HPDE6-E6E7 (cell line): ENCODE data around the gene BID.
"Not testable (repeated sequence)": the region's sequence is repeated elsewhere in the genome, so short reads cannot be mapped to it uniquely, and the experiment has no call there.

ENCODE experiments used
- DNase-seq: peaks from one replicate; pipeline ENCODE4 v3.0.0; 2011; ENCODE audit warnings: missing footprints; ENCODE audit errors: extremely low spot score

Gene BID

DNA sequence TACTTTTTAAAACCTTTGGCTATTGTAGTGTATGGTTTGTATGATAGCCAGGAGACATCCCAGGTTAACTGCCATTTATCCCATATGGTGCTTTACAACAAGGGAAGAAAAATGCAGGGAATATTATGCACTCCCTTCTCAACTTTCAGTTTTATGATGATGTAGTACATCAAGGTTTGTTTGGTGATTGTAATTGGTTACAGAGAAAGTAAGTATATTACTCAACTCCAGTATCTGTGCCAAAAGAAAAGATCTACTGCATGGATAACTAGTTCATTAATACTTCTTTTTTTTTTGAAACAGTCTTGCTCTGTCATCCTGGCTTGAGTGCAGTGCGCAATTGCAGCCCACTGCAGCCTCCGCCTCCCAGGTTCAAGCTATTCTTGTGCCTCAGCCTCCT is 70.5 kb downstream of the BID start:
- no peak for DNase-seq

DNA sequence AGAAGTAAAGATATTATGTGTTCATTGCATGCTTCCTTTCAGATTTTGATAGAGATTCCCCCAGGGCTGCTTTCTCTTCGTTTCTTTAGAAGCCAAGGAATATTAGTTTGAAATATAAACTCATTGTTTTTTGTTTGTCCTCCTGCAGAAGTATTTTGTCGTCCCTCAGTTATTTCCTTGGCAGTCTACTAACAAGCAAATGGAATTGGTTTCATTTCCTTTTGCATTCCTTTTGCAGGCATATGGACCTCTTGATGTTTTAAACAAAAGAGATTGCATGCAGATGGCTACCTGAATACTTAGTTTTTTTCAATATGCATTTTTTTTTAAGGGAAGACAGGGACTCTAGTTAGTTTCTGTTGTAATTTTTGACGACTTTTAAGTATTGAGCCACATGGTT is 73.5 kb downstream of the BID start:
- no peak for DNase-seq

DNA sequence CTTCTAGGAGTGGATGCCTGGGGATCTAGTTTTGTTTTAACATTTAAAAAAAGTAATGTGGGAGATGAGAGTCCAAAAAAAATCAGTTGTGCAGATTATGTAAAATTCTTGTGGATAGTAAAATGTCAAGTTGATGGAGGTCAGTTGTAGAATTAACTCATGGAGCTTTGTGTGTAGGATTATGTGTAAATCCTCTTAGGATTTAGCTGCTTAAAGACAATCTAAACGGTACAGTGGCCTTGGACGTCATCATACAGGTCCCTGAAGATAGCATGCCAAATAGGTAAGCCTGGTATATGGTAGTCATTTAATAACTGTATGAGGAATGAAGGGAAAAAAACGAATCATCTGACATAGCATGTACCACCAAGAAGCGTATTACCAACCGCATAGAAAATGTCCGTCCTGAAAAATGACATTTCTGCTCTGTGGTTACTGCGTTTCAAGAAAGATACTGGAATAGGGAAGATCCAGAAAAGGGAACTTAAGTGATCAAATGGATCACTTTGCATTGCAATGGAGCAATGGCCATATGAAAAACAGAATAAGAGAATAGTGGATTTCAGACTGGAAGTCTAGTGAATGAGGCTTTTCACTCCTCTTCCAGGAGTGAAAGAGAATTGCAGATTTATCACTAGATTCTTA is 74.5 kb downstream of the BID start:
- DNase-seq: no peak

DNA sequence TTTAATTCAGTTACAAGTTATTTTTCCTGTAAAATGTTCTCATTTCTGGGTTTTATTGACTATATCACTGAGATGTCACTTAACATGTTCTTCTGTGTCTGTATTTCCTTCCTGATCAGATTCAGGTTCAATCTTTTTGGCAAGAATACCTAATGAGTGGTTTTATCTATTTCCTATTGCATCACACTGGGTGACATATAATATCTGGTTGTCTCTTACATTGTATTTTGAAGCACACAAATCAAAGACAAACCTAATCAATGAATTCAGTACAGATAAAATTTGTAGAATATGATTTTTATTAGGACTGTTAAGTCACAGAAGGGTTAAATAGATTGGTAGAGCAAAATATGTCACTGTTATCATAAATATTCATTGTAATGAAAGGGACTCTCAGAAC is 75.3 kb downstream of the BID start:
- DNase-seq: no peak

DNA sequence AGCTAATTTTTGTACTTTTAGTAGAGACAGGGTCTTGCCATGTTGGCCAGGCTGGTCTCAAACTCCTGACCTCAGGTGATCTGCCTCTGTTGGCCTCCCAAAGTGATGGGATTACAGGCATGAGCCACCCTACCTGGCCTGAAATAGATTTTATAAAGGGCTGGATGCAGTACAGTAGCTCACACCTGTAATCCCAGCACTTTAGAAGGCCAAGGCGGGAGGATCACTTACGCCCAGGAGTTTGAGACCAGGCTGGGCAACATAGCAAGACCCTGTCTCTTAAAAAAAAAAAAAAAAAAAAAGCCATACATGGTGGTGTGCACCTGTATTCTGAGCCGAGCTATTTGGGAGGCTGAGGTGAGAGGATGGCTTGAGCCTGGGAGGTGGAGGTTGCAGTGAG is 76.0 kb downstream of the BID start:
- DNase-seq: not testable (repeated sequence)

DNA sequence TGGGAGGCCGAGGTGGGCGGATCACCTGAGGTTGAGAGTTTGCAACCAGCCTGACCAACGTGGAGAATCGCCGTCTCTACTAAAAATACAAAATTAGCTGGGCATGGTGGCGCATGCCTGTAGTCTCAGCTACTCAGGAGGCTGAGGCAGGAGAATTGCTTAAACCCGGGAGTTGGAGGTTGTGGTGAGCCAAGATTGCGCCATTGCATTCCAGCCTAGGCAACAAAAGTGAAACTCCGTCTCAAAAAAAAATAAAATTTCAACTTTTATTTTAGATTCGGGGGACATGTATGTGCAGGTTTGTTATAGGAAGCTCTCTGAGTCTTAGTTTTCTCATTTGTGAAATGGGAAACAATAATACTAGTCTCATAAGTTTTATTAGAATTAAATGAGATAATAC is 77.1 kb downstream of the BID start:
- not testable (repeated sequence) for DNase-seq

DNA sequence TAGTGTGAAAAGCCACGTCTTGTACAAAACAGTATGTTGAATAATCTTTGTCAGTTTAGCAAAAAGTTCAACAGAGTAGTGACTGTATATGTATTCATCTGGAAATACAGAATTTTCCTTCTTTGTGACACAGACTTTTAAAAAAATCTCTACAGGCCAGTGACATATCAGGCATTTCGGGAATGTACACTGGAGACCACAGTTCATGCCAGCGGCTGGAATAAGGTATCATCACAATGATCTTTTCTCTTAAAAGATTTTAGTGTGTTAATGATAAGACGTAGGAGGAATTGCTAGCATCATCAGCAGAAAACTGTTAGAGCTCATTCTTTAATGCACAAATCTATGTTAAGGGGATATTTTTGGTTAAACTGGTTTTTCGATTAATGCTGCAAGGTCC is 78.3 kb downstream of the BID start:
- no peak for DNase-seq

DNA sequence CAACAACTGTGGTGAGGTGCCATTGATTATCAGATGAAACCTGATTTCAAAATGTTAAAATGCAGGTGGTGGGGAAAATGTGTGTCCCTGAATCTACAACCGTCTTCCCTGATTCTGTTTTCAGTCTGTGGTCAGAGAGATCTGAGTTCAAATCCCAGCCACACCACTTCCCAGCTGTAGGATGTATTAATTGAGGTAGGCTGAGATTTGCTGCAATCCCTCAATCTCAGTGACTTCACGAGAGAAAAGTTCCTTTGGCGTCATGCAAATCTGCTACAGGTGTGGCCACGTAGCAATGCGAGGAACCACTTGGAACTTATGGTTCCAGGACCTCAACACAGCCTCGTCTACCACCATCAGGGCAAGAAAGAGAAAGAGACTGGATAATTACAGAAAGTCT is 79.5 kb downstream of the BID start:
- DNase-seq: no peak

DNA sequence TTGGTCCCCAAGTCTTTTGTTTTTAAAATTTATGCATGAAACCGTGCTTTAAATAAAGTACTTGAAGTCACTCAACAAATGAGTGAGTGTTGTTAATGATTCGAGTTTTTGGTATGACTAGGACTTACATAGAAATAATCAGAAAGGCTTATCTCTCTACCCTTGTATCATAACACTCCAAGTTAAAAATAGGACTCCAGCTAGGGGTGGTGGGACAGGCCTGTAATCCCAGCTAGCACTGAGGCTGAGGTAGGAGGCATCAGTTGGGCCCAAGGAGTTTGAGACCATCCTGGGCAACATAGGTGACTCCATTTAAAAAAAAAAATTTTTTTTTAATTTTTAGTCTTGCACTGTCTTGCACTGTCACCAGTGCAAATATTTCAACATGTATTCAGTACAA is 80.1 kb downstream of the BID start:
- DNase-seq: no peak

DNA sequence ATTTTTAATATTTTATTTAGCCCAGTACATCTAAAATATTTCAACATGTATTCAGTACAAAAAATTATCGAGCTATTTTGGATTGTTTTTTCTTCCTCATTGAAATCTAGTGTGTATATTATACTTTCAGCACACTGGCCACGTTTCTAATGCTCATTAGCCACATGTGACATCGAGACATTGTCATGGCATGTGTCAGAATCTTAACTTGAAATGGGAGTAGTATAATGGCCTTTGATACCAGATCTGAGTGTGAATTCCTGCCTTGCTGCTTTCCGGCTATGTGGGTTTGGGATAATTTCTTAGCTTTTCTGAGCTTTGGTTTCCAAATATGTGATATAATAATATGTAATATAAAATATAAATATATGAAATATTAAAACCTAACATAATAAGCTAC is 81.4 kb downstream of the BID start:
- DNase-seq: no peak

DNA sequence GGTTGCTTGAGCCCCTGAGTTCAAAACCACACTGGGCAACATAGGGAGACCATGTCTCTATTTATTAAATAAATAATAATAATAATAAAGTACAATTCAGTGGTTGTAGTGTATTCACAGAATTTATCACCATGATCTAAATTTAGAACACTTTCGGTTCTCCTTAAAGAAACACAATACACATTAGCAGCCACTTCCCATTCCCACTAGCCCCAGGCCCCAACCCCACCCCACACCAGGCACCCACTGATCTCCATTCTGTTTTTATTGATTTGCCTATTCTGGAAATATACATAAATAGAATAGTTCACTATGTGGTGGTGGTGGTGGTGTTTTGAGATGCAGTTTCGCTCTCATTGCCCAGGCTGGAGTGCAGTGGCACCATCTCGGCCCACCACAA is 90.0 kb downstream of the BID start:
- DNase-seq: no peak
